Gastrocnemius medialis (tissue), 4 donors: ENCODE data around the gene TMEM150B. TPM values are rescaled to one million over a fixed set of nuclear protein-coding genes. Genes with fewer than 3 reads are reported as not detected.

Source experiments
- ATAC-seq, 2 donors: fragments of 150-250 bp; one replicate each; pipeline ENCODE4 v1.9.1; 2016
- DNase-seq, 2 donors: peaks; one replicate each; pipeline ENCODE4 v3.0.0-alpha.2; 2019
- H3K27ac ChIP-seq, 4 donors: fragments of 200-600 bp; sonication (generic); 1 replicate in 1 of 4; 2 replicates in 3 of 4; pipeline ENCODE4 v1.5.1; 2016 to 2018; ENCODE audit warnings: mild to moderate bottlenecking in 2 of 4, moderate library complexity in 1 of 4
- H3K27me3 ChIP-seq, 3 donors: fragments of 200-600 bp; sonication (generic) in 2 of 3; 1 replicate in 1 of 3; 2 replicates in 2 of 3; pipeline versions ENCODE4 v1.5.1 to v1.6.0; 2016 to 2019; ENCODE audit warnings: mild to moderate bottlenecking in 1 of 3, moderate library complexity in 1 of 3
- H3K36me3 ChIP-seq, 2 donors: fragments of 200-600 bp; sonication (generic) in 1 of 2; one replicate each; pipeline ENCODE4 v1.5.1; 2017 to 2018
- H3K4me1 ChIP-seq, 2 donors: fragments of 200-600 bp; sonication (generic) in 1 of 2; one replicate each; pipeline ENCODE4 v1.5.1; 2016 to 2017; ENCODE audit warnings: mild to moderate bottlenecking in 2 of 2
- H3K4me3 ChIP-seq, 4 donors: fragments of 200-600 bp; sonication (generic) in 3 of 4; 1 replicate in 1 of 4; 2 replicates in 3 of 4; pipeline ENCODE4 v1.5.1; 2016 to 2019; ENCODE audit warnings: mild to moderate bottlenecking in 2 of 4
- H3K9me3 ChIP-seq, 3 donors: fragments of 200-600 bp; sonication (generic) in 2 of 3; 1 replicate in 1 of 3; 2 replicates in 2 of 3; pipeline ENCODE4 v1.5.1; 2016 to 2019
- POLR2A ChIP-seq, 2 donors: fragments of 450-650 bp; IDR thresholded peaks; one replicate each; pipeline ENCODE4 v1.6.1; 2017; ENCODE audit warnings: antibody characterized with exemption in 2 of 2, mild to moderate bottlenecking in 2 of 2, moderate library complexity in 2 of 2
- in situ Hi-C, 4 donors: fragments of 200-750 bp; cut with MboI; loops; one replicate each; pipeline versions ENCODE4 v1.15.0 to v1.8.0; 2017; ENCODE audit warnings: low sequenced_read_pairs in 4 of 4
- intact Hi-C: fragments of 100-400 bp; cut with DNase I; formaldehyde crosslinking; loops from one replicate; pipeline ENCODE4 v1.15.1; 2023; ENCODE audit warnings: low total_unique reads
- total RNA-seq, 4 donors: library from RNA; depleted of rRNA; stranded (reverse); fragments of >200 nt; gene quantifications; one replicate each; pipeline versions ENCODE4 v1.1.0 to v1.2.3, GENCODE V29; 2016
- TF ChIP-seq, protein P1 (sequence below), 5 experiments: fragments of 450-650 bp in 3 of 5; fragments of 200-600 bp in 2 of 5; sonication (generic) in 2 of 5; IDR thresholded peaks in 4 of 5; conservative IDR thresholded peaks in 1 of 5; 1 replicate in 4 of 5; 2 replicates in 1 of 5; pipeline ENCODE4 v1.5.1; 2016 to 2019; ENCODE audit warnings: antibody characterized with exemption in 5 of 5, mild to moderate bottlenecking in 3 of 5, moderate library complexity in 3 of 5

TMEM150B gene
- total RNA-seq, 4 donors from 2014 or later = 0.40 to 3.3 TPM; not detected in 2

DNA sequence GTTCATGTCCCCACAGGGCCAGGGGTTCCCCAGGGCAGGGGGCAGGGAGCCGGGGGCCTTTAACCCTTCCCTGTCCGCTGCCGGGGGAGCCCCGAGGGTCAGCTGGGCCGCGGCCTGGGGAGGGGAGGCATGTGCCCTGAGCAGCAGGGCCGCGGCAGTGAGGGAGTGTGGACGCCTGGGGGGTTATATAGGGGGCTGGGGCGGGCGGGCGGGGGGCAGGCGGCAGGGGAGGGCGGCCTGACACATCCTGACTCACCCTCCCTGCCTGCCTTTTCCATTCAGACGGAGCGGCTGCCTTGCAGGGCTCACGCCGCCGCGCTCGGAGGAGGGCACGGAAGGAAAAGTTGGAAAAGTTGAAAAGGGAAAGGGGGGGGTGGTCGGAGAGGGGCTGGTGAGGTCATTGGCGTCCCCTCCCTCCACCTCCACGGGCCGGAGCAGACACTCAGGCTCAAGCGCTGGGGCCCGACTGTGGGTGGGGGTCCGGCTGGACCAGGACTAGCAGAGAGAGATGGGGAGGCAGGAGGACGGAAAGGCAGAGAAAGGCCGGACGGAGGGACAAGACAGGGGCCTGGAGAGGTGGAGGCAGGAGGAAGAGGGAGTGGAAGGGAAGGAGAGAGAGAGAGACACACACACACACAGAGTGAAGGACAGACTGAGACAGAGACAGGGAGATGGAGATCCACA lies 45.3 kb upstream of the TMEM150B start, which contains the start of gene IL11:
Gene IL11 (minus strand): TSS at position 159 of the 684 bp plus-strand sequence. CDS start 153 bp downstream, at position 6.
- intact Hi-C loops = no loop called here
- TF ChIP-seq POLR2A (IDR thresholded peaks at IDR 0.05) = no peak
- TF ChIP-seq, protein P1, sequence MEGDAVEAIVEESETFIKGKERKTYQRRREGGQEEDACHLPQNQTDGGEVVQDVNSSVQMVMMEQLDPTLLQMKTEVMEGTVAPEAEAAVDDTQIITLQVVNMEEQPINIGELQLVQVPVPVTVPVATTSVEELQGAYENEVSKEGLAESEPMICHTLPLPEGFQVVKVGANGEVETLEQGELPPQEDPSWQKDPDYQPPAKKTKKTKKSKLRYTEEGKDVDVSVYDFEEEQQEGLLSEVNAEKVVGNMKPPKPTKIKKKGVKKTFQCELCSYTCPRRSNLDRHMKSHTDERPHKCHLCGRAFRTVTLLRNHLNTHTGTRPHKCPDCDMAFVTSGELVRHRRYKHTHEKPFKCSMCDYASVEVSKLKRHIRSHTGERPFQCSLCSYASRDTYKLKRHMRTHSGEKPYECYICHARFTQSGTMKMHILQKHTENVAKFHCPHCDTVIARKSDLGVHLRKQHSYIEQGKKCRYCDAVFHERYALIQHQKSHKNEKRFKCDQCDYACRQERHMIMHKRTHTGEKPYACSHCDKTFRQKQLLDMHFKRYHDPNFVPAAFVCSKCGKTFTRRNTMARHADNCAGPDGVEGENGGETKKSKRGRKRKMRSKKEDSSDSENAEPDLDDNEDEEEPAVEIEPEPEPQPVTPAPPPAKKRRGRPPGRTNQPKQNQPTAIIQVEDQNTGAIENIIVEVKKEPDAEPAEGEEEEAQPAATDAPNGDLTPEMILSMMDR (IDR thresholded peaks at IDR 0.05 in 4 of 5, conservative IDR thresholded peaks at IDR 0.05 in 1 of 5) = no peak
- no peak for ATAC-seq

DNA sequence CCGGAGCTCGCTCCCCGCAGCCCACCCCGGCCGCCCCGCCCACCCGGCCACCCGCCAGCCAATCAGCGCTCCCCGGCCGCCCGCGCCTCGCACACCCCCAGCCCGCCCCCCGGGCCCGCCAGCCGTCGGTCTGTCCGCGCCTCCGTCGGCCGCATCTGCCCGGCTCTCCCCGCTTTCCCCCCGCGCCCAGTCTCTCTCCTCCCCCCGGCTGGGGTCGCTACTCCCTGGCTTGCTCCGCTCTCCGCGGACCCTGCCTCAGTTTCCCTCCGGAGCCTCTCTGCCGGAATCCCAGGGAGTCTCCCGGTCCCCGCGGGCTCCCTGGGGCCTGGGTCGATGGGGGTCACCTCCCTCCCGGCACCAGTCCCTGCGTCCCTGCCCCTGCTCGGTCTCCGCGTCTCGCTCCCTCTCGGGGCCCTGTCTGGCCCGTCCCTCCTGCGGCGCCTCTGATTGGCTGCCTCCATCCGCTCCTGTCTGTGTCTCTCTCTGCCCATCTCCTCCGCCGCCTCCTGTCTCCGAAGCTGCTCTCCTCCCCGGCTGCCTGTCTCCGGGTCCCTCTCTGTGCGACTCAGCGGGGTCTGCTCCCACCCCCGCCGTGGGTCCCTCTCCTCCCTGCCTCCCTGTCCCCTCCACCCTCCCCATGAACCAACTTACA lies 44.6 kb upstream of the TMEM150B start:
- in situ Hi-C loops (loop anchor here in 1 of 4 donors (10.0 kb wide), 1 partner anchor 295 kb away; no protein-coding TSS in a partner anchor), intact Hi-C loops (no loop called here)
- peak overlapping the region in 1 of 4 donors; percentile 11 for H3K4me3 ChIP-seq
- ATAC-seq (no peak), DNase-seq (no peak)
- TF ChIP-seq POLR2A (IDR thresholded peaks at IDR 0.05) = no peak
- TF ChIP-seq, protein P1 (IDR thresholded peaks at IDR 0.05 in 4 of 5, conservative IDR thresholded peaks at IDR 0.05 in 1 of 5) = no peak
- no peak overlapping the region for H3K27ac ChIP-seq
- H3K9me3 ChIP-seq = no peaks in the 10 kb centered on the region
- H3K27me3 ChIP-seq = peaks cover 56 to 72% (median 68%) of the 10 kb centered on the region in 3 donors
- no peaks in the 10 kb centered on the region for H3K4me1 ChIP-seq
- no peaks in the 10 kb centered on the region for H3K36me3 ChIP-seq

More for the DNA sequence above, 45.3 kb upstream of the TMEM150B start, which contains the start of gene IL11:
- Histone ChIP-seq H3K9me3 (no peaks in the 10 kb centered on the region), H3K27ac (no peak within 1 kb of the TSS), H3K36me3 (no peaks in the 10 kb centered on the region), H3K27me3 (peaks cover 60 to 75% (median 73%) of the 10 kb centered on the region in 3 donors), H3K4me3 (peak within 1 kb of the TSS in 1 of 4 donors; percentile 11), H3K4me1 (no peaks in the 10 kb centered on the region)
- in situ Hi-C loops = loop anchor here in 1 of 4 donors (10.0 kb wide), 1 partner anchor 294 kb away; no protein-coding TSS in a partner anchor
- no peak for DNase-seq

DNA sequence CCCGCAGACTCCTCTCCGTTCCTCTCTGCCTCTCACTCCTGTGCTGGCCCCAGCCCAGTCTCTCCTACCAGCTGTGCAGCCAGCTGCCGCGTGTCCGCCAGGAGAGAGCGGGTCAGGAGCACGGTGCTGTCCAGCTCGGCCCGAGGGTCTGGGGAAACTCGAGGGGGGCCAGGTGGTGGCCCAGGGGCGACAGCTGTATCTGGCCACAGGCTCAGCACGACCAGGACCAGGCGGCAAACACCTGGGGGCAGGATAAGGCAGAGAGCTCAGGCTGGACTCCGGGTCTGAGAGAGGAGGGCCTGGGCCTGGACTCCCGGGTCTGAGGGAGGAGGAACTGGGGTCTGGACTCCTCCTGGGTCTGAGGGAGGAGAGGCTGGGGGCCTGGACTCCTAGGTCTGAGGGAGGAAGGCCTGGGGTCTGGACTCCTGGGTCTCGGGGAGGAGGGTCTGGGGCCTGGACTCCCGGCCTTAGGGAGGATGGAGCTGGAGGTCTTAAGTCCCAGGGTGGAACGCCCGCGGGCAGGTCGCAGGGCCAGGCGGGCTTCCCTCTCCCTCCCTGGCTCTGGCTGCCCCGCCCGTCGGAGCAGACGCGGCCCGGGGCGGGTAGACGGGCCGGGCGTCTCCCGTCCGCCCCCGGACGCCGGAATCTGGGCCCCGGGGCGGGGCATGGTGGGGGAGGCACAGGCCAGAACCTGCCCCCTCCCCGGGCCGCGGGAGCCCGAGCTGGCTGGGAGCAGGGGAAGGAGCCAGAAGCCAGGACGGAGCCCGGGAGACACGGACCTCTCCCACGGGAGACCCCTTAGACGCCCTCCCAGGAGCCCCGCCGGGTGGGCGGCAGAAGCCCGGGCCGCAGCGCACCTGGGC lies 43.8 kb upstream of the TMEM150B start:
- H3K4me3 ChIP-seq = no peak overlapping the region
- no peaks in the 10 kb centered on the region for H3K9me3 ChIP-seq
- in situ Hi-C loops = no loop called here
- H3K27me3 ChIP-seq = peaks cover 48 to 65% (median 59%) of the 10 kb centered on the region in 3 donors
- DNase-seq (no peak), ATAC-seq (no peak)
- TF ChIP-seq, protein P1 (IDR thresholded peaks at IDR 0.05 in 4 of 5, conservative IDR thresholded peaks at IDR 0.05 in 1 of 5) = no peak
- no peak for TF ChIP-seq POLR2A (IDR thresholded peaks at IDR 0.05)
- no peak overlapping the region for H3K27ac ChIP-seq
- H3K36me3 ChIP-seq = no peaks in the 10 kb centered on the region
- H3K4me1 ChIP-seq = no peaks in the 10 kb centered on the region
- intact Hi-C loops = no loop called here

DNA sequence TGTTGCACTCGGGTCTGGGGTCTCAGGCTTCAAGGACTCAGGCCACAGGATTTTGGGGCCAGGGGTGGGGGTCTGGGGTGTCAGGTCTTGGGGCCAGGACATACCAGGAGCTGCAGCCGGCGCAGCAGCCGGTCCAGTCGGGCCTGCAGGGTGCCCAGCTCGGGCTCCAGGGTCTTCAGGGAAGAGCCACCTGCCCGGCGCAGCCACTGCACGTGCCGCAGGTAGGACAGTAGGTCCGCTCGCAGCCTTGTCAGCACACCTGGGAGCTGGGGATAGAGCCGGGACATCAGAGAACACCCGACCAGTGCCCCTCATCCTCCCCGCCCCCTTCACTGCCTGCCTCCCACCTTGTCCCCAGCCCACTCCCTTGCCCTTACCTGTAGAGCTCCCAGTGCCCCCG lies 43.0 kb upstream of the TMEM150B start:
- Histone ChIP-seq H3K4me1 (no peaks in the 10 kb centered on the region), H3K27ac (no peak overlapping the region), H3K4me3 (no peak overlapping the region), H3K9me3 (no peaks in the 10 kb centered on the region), H3K27me3 (peaks cover 41 to 56% (median 51%) of the 10 kb centered on the region in 3 donors), H3K36me3 (no peaks in the 10 kb centered on the region)
- TF ChIP-seq, protein P1 (IDR thresholded peaks at IDR 0.05 in 4 of 5, conservative IDR thresholded peaks at IDR 0.05 in 1 of 5) = no peak
- TF ChIP-seq POLR2A (IDR thresholded peaks at IDR 0.05) = no peak
- in situ Hi-C loops (no loop called here), intact Hi-C loops (no loop called here)
- ATAC-seq = no peak
- no peak for DNase-seq
